Ishikawa (cell line): Measurements from ENCODE around the gene MRGPRD.

Source experiments
- CEBPB ChIP-seq: IDR thresholded peaks from 2 replicates; pipeline ENCODE4 v1.6.1; 2012
- EP300 ChIP-seq: IDR thresholded peaks from 2 replicates; pipeline ENCODE4 v1.6.1; 2012; ENCODE audit warnings: borderline replicate concordance
- RAD21 ChIP-seq: IDR thresholded peaks from 2 replicates; pipeline ENCODE4 v1.6.1; 2012; ENCODE audit warnings: low read depth
- ZBTB7A ChIP-seq: IDR thresholded peaks from 2 replicates; pipeline ENCODE4 v1.6.1; 2012; ENCODE audit warnings: low read depth
- TF ChIP-seq, protein P1 (sequence below): IDR thresholded peaks from 2 replicates; pipeline ENCODE4 v1.6.1; 2012
- TF ChIP-seq, protein P2 (sequence below): IDR thresholded peaks from 2 replicates; pipeline ENCODE4 v1.6.1; 2012
- TF ChIP-seq, protein P3 (sequence below): IDR thresholded peaks from 2 replicates; pipeline ENCODE4 v1.6.1; 2012; ENCODE audit warnings: low read depth, mild to moderate bottlenecking

DNA sequence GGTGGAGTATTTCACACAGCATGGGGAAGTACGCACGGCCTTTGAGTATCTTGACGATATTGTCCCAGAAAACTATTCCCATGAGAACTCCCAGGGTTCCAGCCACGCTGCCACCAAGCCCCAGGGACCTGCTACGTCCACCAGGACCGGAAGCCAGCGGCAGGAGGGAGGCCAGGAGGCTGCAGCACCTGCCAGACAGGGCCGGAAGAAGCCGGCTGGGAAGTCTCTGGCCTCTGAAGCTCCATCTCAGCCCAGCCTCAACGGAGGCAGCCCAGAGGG lies 44.5 kb downstream of the MRGPRD start:
- TF ChIP-seq EP300, result no peak
- TF ChIP-seq, protein P1, sequence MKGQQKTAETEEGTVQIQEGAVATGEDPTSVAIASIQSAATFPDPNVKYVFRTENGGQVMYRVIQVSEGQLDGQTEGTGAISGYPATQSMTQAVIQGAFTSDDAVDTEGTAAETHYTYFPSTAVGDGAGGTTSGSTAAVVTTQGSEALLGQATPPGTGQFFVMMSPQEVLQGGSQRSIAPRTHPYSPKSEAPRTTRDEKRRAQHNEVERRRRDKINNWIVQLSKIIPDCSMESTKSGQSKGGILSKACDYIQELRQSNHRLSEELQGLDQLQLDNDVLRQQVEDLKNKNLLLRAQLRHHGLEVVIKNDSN, result no peak
- no peak for TF ChIP-seq RAD21
- TF ChIP-seq ZBTB7A, result no peak
- TF ChIP-seq, protein P2, sequence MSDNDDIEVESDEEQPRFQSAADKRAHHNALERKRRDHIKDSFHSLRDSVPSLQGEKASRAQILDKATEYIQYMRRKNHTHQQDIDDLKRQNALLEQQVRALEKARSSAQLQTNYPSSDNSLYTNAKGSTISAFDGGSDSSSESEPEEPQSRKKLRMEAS, result no peak
- TF ChIP-seq, protein P3, sequence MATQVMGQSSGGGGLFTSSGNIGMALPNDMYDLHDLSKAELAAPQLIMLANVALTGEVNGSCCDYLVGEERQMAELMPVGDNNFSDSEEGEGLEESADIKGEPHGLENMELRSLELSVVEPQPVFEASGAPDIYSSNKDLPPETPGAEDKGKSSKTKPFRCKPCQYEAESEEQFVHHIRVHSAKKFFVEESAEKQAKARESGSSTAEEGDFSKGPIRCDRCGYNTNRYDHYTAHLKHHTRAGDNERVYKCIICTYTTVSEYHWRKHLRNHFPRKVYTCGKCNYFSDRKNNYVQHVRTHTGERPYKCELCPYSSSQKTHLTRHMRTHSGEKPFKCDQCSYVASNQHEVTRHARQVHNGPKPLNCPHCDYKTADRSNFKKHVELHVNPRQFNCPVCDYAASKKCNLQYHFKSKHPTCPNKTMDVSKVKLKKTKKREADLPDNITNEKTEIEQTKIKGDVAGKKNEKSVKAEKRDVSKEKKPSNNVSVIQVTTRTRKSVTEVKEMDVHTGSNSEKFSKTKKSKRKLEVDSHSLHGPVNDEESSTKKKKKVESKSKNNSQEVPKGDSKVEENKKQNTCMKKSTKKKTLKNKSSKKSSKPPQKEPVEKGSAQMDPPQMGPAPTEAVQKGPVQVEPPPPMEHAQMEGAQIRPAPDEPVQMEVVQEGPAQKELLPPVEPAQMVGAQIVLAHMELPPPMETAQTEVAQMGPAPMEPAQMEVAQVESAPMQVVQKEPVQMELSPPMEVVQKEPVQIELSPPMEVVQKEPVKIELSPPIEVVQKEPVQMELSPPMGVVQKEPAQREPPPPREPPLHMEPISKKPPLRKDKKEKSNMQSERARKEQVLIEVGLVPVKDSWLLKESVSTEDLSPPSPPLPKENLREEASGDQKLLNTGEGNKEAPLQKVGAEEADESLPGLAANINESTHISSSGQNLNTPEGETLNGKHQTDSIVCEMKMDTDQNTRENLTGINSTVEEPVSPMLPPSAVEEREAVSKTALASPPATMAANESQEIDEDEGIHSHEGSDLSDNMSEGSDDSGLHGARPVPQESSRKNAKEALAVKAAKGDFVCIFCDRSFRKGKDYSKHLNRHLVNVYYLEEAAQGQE, result no peak
- TF ChIP-seq CEBPB, result no peak
